Measurements from ENCODE around the gene FAM20A.

FAM20A gene

GRCh38 chr17:68600931-68601564 lies at the start of gene FAM20A:
Gene FAM20A, minus strand, starts transcription at chr17:68601367. Its CDS starts 701 bp downstream, at chr17:68600666.
- no peak for DNase-seq (ENCODE audit: extremely low read depth in 1 of 2, low read depth in 1 of 2)

GRCh38 chr17:68649324-68649723 lies 48.2 kb upstream of the FAM20A start:
- DNase-seq (ENCODE audit: extremely low read depth in 1 of 2, low read depth in 1 of 2) = no peak

GRCh38 chr17:68646626-68647526 lies 45.7 kb upstream of the FAM20A start:
- no peak for DNase-seq (ENCODE audit: extremely low read depth in 1 of 2, low read depth in 1 of 2)

- no peak for DNase-seq (ENCODE audit: extremely low read depth in 1 of 2, low read depth in 1 of 2)
Observed at GRCh38 chr17:68642118-68642412, 40.9 kb upstream of the FAM20A start.

DNA sequence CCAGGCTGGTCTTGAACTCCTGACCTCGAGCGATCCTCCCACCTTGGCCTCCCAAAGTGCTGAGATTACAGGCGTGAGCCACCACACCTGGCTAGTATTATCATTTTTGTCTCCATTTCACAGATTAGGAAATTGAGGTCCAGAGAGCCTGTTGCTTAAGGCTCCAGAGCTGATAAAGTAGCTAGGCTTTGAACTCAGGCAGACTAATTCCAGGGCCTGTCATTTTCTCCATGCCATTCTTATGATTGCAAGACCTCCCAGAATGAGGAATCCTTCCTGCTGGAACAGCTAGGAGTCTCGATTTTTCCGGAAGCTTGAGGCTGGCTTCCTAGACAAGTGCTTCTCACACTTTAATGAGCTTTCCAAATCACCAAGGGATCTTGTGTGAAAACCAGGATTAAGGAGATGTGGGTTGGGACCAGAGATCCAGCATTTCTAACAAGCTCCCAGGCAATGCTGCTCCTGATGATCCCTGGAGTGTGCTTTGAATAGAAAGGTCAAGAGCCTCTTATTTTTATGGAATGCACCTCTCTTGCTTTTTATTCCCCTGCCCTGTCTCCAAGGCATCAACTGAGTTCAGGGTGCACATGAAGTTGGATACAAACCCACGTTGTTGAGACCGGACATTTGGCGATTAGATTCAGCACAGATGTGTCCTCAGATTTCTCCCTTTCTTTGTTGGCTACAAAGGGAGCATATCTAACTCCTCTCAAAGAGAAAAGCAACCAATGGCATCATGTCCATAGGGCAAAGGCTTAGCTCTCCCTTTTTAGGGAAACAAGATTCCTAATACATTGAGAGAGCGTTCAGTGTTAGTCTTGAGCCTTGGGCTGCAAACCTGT lies 40.3 kb upstream of the FAM20A start:
- DNase-seq (ENCODE audit: extremely low read depth in 1 of 2, low read depth in 1 of 2) = no peak

DNA sequence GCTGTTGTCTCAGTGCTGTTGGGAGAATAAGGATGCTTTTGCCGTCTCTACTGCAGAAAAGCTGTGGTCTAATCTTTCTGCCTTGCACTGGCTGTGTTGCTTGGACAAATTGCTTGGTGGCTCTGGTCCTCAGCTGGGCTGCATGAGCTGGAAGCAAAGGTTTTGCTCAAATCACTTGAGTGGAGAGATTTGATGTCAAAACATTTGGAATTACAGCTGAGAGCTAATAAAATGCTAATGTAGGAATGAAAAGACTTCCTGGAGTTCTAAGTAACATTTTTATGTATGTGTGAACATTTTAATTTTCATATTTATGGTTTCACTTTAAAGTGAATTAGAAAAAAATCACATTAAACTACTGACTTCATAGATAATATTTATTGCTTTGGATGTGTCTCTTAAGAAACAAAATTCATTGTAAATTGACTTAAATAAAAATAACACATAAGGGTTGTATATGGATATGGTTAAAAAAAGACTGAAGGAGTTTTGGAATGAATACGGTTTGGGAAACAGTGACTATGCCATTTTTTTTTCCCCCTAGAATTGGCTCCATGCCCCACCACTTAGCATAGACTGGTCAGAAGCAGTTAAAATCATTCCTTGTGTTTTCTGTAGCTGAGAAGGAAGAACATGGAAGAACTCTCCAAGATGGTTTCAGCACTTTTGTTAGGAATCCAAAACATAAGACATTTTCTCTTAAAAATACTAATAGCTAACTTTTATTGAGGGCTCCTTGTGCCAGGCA lies 39.2 kb upstream of the FAM20A start:
- DNase-seq (ENCODE audit: extremely low read depth in 1 of 2, low read depth in 1 of 2) = no peak

DNA sequence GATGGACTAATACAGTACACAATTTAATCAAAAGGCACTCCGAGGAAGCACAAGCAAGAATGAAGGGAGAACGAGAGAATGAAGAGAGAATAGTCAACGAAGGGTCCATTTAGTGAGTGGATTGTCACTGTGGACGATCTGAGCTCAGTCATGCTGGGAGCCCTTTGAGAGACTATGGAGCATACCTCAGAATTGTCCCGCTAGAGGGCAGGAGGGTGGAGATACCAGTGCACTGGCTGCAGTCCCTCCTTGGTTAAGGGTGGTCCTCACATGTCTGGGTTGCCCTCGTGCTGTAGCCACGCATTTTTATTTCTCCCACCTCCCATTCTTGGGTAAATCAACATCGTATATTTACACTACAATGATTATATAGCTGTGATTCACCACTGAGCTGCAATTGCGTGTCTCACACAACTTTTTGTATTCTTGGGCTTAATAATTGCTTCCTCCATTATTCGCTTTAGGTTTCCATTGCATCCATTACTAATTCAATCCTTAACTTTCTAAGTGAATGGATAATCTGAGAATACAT lies 33.2 kb upstream of the FAM20A start:
- DNase-seq (ENCODE audit: extremely low read depth in 1 of 2, low read depth in 1 of 2) = no peak

- DNase-seq (ENCODE audit: extremely low read depth in 1 of 2, low read depth in 1 of 2) = no peak
Observed at GRCh38 chr17:68628576-68628957, 27.4 kb upstream of the FAM20A start.

DNA sequence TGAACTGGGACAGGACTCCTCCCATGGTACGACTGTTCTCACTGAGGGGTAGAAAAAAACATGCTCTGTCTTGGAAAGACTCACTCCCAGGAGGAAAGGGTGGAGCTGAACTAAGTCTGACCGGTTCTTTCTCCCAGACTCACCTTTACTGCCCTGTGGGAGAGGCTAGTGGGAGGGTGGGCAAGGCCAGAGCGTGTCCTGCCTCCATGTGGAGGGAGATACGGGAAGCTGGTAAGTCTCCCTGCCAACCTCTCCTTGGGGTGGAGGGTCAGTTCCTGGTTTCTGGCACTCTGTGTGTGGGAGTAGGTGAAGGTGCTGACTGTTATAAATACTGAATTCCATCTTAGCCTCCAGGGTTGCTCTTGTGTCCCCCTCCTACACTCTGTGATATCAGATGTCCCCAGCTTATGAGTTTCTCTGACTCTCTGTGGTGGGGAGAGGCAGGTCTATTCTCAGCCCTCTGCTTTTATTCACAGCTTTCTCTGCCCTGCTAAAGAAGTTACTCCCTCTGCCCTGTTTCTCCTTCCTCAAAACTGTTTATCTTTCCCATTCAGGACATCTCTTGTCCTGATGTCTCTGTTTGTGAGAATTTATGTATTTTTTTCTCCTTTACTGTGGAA lies 26.9 kb upstream of the FAM20A start:
- DNase-seq (ENCODE audit: extremely low read depth in 1 of 2, low read depth in 1 of 2) = no peak

DNA sequence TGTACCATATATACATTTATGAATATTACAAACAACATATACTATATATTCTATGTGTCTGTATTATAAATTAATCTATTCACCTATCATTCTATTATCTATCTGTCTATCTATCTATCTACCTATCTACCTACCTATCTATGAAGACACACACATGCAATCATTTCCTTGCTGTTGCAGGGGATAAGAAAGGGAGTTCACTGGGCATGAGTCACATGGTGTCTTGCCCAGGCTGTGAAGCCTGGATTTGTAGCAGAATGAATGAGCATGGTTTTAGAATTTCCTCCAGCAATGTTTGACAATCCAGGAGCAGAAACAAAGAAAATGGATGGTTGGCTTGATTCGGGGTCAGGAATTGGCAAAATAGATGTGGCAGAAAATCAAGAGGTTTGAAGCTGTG lies 23.2 kb upstream of the FAM20A start:
- no peak for DNase-seq (ENCODE audit: extremely low read depth in 1 of 2, low read depth in 1 of 2)

DNA sequence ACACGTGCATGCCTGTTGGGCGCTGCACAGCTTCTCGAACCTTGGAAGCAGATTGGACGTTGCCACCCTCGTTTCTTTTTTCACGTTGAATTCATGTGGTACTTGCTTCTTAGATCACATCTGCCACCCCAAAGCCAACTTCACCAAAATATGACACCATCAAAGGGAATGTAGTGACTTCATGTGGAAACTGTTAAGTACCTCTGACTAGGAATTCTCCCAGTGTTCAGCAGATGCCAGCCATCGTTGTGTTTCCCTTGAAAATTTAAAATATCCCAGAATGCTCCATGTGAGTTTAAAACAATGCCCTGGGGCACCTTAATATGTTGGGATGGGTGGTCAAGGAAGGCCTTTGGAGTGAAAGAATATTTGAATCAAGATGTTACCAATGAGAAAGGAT lies 22.6 kb upstream of the FAM20A start:
- no peak for DNase-seq (ENCODE audit: extremely low read depth in 1 of 2, low read depth in 1 of 2)

GRCh38 chr17:68622423-68622822 lies 21.3 kb upstream of the FAM20A start:
- no peak for DNase-seq (ENCODE audit: extremely low read depth in 1 of 2, low read depth in 1 of 2)

- DNase-seq (ENCODE audit: extremely low read depth in 1 of 2, low read depth in 1 of 2) = no peak
Observed at GRCh38 chr17:68621065-68621464, 19.9 kb upstream of the FAM20A start.

DNA sequence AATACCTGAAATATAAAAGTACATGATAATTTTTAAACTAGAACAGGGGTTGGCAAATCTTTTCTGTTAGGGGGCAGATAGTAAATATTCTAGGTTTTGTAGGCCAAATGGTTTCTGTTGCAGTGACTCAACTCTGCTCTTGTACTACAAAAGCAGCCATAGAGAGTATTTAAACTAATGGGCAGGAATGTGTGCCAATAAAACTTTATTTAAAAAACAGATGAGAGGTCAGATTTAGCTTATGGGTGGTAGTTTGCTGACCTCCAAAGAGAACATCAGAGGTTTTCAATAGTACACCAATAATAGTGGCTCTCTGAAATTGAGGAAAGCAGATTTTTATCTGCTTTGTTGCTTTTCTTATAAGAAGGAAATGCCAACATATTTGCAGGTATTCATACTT lies 15.2 kb upstream of the FAM20A start:
- no peak for DNase-seq (ENCODE audit: extremely low read depth in 1 of 2, low read depth in 1 of 2)

GRCh38 chr17:68614718-68615117 lies 13.6 kb upstream of the FAM20A start:
- DNase-seq (ENCODE audit: extremely low read depth in 1 of 2, low read depth in 1 of 2) = no peak

DNA sequence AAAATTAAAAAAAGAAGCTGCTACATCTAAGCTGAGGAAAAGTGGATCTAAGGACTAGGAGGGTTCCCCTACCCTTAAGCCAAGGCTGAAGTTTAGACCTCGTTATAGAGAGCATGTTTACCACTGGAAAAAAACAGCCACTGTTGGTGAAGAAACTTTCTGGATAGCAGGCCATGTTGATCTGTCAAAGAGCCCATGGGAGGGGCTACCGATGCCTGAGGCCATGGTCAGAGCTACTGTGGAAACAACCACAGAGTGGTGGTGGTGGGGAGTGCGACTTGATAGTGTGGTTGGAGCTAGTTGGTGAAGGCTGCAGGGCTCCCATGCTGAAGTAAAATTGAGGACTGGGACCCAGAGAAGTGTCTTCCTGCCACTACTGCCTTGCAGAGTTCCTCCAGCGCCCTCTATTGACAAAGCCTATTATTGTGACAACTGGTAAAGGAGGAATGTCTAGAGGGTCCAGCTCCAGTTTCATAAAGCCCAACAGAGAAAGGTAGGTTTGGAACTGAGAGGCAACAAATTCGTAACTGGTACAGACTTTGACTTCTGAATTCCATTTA lies 12.7 kb upstream of the FAM20A start:
- no peak for DNase-seq (ENCODE audit: extremely low read depth in 1 of 2, low read depth in 1 of 2)

GRCh38 chr17:68612923-68613292 lies 11.7 kb upstream of the FAM20A start:
- DNase-seq (ENCODE audit: extremely low read depth in 1 of 2, low read depth in 1 of 2) = no peak

DNA sequence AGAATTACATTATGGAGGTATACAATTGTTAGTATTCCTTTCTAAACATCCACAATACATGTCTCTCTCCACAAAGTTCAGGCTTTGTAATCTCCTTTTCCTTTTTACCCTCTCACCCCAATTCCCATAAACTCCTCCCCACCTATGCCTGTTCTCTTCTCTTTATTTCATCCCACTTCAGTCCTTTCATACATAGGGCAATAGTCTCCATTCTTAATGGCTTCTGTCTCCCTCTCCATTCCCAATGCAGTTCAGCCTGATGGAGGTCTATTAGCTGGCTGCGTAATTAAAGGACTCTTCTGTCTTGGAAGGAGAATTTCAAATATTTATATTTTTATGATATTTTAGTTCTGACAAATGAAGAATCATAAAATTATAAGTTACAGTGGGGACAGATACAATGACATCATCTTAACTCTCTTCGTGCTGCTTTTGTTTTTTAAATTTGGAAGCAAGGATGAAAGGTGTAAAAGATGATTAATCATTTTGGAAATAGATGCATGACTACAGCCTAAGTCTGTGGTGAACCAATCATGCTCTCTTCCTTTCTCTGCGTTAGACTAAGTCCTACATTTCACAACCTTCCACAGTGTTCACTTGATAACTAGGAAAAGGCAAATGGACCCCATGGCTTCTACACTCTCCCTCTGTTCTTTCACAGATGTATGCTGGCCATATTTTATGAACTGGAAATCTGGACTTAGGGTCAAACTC lies 11.2 kb upstream of the FAM20A start:
- DNase-seq (ENCODE audit: extremely low read depth in 1 of 2, low read depth in 1 of 2) = no peak
